Kidney glomerular epithelial cell (primary cell): ENCODE measurements around the gene CHST8.
A peak's percentile ranks its signal among the peaks of the same experiment; 100 is the strongest.

Source experiments
- DNase-seq: peaks from one replicate; lab custom pipeline; 2025; lab: John Stamatoyannopoulos, UW

Gene CHST8

DNA sequence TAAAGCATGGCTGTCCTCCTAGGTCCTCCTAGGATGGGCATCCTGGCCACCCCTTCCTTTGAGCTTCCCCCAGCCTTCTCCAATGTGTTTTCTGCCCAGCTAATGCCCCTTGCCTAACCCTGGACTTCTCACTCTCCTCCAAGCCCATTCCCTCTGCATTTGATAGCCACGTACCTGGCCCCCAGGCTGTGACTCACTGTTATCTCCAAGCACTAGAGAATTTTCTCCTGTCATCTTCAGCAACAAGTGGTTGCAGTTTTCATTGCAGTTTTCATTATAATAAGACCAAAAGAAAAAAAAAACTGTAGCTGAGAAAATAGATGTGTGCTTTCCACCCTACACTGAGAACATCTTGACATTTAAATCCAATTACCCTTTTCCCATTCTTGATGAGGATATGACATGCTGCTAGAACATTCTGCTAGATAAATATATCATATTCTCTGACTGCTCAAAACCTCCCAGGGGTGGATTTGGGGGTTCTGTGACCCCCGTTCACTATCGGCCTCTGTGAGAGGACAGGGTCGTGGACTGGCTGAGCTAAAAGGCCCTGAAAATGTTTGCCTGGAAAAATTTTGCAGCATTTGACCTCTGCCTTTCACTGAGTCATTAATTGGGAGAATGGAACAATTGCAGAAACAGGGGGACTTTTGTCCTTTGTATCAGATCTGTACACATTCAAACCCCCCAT lies 116.1 kb downstream of the CHST8 start:
- no peak for DNase-seq

GRCh38 chr19:33740811-33741396 lies 119.2 kb downstream of the CHST8 start:
- DNase-seq = peak; percentile 24

DNA sequence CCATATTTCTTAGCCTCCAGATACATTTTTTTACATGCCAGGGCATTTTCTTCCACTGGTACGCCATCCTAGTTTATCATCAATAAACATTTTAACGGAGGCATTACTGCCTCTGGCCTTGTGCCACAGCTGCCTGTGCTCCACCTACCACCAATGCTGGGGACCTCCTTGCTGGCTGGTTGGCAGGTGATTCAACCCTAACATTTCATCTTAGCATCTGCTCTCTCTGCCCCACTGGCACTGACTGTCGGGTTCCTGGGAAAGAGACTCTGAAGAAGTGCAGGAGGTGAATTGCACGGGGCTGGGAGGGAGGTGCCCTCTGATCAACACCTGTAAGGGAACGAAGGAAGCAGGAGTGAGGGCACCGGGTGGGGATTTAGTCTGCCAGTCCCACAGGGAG lies 123.5 kb downstream of the CHST8 start:
- DNase-seq = no peak

DNA sequence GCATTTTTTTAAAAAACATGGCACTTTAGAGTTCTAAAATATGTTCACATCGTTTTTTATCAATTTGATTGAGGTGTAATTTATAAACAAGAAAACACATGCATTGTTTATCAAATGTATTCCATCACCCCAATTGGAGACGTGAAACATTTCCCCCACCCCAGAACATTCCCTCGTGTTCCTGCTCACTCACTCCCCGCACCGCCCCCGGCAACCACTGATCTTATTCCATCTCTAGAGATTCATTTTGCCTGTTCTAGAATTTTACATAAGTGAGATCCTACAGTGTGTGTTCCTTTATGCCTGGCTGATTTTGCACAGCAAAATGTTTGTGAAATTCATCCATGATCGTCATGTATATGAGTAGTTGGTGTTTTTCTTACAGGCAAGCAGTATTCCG lies 124.4 kb downstream of the CHST8 start:
- no peak for DNase-seq

- no peak for DNase-seq
Observed at GRCh38 chr19:33747273-33747672, 125.5 kb downstream of the CHST8 start.

GRCh38 chr19:33748231-33748630 lies 126.5 kb downstream of the CHST8 start:
- DNase-seq = no peak

GRCh38 chr19:33749016-33749415 lies 127.3 kb downstream of the CHST8 start:
- no peak for DNase-seq

- DNase-seq = no peak
Observed at GRCh38 chr19:33749619-33750175, 127.9 kb downstream of the CHST8 start.

DNA sequence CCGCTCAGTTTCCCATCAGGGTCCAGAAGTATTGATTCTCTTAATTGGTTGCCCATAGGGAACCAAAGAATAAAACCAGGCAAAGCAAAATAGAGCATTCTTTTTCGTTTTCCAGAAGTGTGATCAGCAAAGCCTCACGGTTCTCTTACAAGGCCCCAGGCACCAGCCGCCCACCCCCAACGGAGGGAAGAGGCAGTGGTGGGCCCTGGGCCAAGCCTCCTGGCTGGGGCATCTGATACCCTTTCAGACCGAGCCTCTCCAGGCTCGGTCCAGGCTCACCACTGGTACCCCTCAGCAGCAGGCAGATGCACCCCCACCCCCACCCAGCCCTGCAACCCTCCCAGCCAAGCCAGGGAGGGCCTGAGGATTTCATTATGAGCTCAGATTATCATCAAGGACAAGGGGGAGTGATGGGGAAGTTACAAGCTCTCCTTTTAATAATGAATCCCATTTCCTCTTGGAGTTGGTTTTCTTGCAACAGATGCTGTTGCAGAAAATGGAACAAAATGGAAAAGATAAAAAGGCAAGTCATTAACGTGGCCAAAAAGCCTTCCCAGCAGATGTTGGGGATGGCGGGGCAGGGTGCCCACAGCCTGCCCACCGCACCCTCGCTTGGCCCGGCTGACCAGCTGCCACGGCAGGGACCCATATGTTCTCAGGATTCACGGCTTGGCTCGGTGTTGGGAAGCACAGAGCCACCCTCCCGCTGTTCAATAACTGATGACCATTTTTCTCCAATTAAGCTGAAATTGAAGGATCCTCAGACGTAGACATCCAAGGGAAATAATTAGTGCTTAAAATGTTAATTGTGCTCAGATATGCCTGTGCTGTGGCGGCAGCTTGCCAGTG lies 129.1 kb downstream of the CHST8 start:
- DNase-seq = no peak

- no peak for DNase-seq
Observed at GRCh38 chr19:33751436-33751770, 129.7 kb downstream of the CHST8 start.

DNA sequence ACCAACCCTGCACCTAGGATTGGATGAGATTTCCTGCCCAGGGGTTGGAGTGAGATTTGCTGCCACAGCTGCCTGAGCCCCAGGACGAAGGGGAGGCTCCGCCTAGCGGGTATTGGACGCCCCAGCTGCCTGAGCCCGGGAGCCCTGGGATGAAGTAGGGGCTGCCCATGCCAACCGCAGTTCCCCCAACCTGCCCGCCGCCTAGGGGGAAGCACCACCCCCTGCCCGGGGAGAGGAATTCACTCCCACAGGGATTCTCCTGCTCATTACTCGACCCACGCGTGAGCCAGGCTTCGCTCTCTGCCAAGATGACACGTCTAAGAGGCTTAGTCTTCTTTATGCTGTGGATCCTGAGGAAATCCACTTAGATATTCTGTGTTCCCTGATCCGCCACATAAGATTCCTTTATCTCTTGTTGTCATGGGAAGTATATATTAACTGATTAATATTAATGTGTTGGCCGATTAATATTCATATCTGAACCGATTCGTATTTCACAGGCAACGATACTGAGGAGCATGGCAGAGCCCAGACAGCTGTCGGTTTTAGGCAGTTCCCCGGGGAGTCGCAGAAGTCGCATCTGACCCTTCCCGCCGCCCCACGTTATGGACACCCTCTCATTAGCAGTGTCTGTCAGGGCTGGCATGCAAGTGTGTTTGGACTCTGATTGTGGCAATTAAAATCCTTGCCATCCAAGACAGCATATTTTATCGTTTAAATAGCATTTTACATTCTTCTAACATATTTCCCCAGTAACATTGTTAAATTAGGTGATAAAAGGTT lies 130.5 kb downstream of the CHST8 start:
- no peak for DNase-seq

- DNase-seq = no peak
Observed at GRCh38 chr19:33752945-33753344, 131.2 kb downstream of the CHST8 start.

- no peak for DNase-seq
Observed at GRCh38 chr19:33754361-33754760, 132.6 kb downstream of the CHST8 start.

DNA sequence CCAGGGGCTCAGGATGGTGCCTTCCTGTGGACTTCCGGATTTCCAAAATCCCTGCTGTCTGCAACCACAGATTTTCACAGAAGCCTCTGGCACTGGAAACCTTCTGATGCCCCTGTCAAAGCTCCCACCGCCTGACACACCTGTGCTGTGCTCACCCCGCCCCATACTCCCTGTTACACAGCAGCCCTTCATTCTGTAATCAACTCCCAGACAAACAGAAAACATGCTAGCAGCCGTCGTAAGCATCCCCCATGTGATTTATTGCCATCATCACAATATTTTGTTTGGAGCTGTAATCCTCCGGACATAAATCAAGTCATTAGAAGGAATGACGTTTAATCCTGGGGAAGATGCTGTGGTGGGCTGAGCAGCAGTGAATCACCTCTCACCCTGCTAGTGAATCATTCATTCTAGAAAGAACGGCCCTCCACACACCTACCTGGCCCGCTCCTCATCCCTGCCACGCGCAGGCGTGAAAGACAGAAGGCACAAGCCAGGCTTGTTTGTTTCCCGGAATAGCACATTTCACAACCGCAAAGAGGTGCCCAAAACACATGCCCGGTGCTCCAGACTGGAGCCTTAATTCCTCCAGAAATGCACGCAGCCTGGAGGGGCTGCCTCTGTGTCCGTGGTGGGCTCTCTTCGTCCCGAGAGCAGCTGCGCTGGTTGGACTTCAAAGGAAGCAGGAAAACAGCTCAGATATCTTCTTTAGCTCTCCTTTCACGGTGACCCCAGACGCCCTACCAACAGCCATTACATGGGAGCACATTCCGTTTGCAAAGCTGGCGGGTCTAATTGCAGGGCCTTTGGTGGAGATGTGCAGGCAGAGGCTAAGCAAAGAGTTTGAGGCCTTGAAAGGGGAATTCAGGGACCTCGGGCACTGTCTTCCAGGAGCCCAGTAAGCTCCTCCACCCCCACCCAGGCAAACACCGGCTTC lies 133.6 kb downstream of the CHST8 start:
- no peak for DNase-seq

DNA sequence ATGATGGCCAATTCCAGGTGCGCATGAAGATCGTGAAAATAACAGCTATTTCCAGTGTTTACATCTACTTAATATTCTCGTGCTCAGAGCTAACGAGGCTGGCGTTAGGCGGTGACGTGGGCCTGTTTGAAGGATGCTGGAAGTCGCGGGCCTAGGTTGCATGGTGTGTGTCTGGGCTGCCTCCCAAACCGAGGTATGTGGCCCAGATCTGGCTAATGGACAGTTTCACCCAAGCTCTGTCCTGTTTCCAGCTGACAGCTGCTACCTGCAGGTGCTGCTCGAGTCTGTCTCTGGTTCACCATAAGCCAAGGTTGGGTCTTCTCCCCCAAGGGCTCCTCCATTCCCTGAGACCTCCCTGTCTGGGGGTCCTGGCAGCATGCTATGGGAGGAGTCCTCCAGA lies 134.4 kb downstream of the CHST8 start:
- DNase-seq = no peak

GRCh38 chr19:33758541-33759013 lies 136.8 kb downstream of the CHST8 start:
- peak; percentile 70 for DNase-seq

- DNase-seq = no peak
Observed at GRCh38 chr19:33759356-33759755, 137.6 kb downstream of the CHST8 start.

- DNase-seq = no peak
Observed at GRCh38 chr19:33763633-33764371, 142.0 kb downstream of the CHST8 start.

DNA sequence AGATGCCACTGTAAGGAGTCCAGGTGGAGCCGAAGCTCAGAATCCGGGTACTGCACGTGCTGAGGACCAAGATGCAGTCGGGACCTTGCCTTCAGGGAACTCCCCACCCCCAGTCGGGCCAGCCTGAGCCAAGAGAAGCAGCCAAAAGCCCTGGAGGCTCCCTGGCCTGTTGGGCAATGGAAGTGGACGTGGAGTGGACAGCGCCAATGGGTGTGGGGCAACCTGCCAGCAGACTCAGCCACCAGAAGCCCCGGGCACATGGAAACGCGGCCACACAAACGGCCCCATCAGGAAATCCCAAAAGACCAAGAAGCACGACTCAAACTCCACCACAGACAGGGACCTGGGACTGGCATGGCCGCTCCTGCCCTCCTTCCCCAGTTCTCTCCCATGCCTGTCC lies 144.9 kb downstream of the CHST8 start:
- DNase-seq = no peak

GRCh38 chr19:33767898-33768413 lies 146.2 kb downstream of the CHST8 start:
- no peak for DNase-seq
